Putamen (tissue), 1 donor: Measurements from ENCODE around the gene KLHL8.

Source experiments
- DNase-seq: peaks from one replicate; pipeline ENCODE4 v3.0.0-alpha.2; 2016; ENCODE audit warnings: low spot score

KLHL8 gene

GRCh38 chr4:87220094-87220822, at the start of gene KLHL8:
Gene KLHL8 (minus strand): TSS chr4:87220618. CDS start chr4:87195539, 25,079 bp downstream.
- peak; percentile 93 for DNase-seq

GRCh38 chr4:87270144-87270543, 49.7 kb upstream of the KLHL8 start:
- peak; percentile 70 for DNase-seq

GRCh38 chr4:87268411-87268810, 48.0 kb upstream of the KLHL8 start:
- DNase-seq = no peak

GRCh38 chr4:87266986-87267385, 46.6 kb upstream of the KLHL8 start:
- no peak for DNase-seq

GRCh38 chr4:87262886-87263285, 42.5 kb upstream of the KLHL8 start:
- no peak for DNase-seq

GRCh38 chr4:87260477-87260876, 40.1 kb upstream of the KLHL8 start:
- DNase-seq = no peak

- DNase-seq = no peak
Observed at GRCh38 chr4:87258677-87259076, 38.3 kb upstream of the KLHL8 start.

GRCh38 chr4:87257523-87257922, 37.1 kb upstream of the KLHL8 start:
- peak; percentile 70 for DNase-seq

GRCh38 chr4:87255755-87256154, 35.3 kb upstream of the KLHL8 start:
- DNase-seq = no peak

GRCh38 chr4:87251106-87251505, 30.7 kb upstream of the KLHL8 start:
- peak; percentile 83 for DNase-seq

GRCh38 chr4:87250294-87250693, 29.9 kb upstream of the KLHL8 start:
- no peak for DNase-seq

GRCh38 chr4:87249332-87250019, 29.1 kb upstream of the KLHL8 start:
- DNase-seq = no peak

- DNase-seq = no peak
Observed at GRCh38 chr4:87243426-87244053, 23.1 kb upstream of the KLHL8 start.

- DNase-seq = no peak
Observed at GRCh38 chr4:87241336-87241735, 20.9 kb upstream of the KLHL8 start.

GRCh38 chr4:87240341-87240740, 19.9 kb upstream of the KLHL8 start:
- DNase-seq = no peak

- DNase-seq = no peak
Observed at GRCh38 chr4:87239821-87240220, 19.4 kb upstream of the KLHL8 start.

GRCh38 chr4:87239194-87239593, 18.8 kb upstream of the KLHL8 start:
- DNase-seq = no peak

- no peak for DNase-seq
Observed at GRCh38 chr4:87236861-87237260, 16.4 kb upstream of the KLHL8 start.

- no peak for DNase-seq
Observed at GRCh38 chr4:87235020-87235671, 14.7 kb upstream of the KLHL8 start.

GRCh38 chr4:87232216-87232615, 11.8 kb upstream of the KLHL8 start:
- no peak for DNase-seq

- no peak for DNase-seq
Observed at GRCh38 chr4:87230806-87231205, 10.4 kb upstream of the KLHL8 start.

GRCh38 chr4:87229979-87230378, 9.6 kb upstream of the KLHL8 start:
- DNase-seq = no peak
